Adipose tissue (tissue), 3 donors: ENCODE data around the gene PRIMPOL. TPM values are rescaled to one million over a fixed set of nuclear protein-coding genes. Genes with fewer than 3 reads are reported as not detected.

Experiments
- H3K27ac ChIP-seq: one replicate; pipeline ENCODE4 v1.5.1; 2013; ENCODE audit warnings: low read depth, low read length
- WGBS, 3 donors: extraction: QIAGEN DNeasy Blood & Tissue Kit; methylation state at CpG; one replicate each; pipeline ENCODE4 v1.1.7; 2013; 5-methylcytosine and 5-hydroxymethylcytosine counted together
- polyA plus RNA-seq, 3 donors: library from polyadenylated mRNA; stranded (reverse); fragments of 200-250 nt; gene quantifications; one replicate each; pipeline ENCODE4 v1.2.3, GENCODE V29; 2013
- donor health status: healthy with polysubstance abuse.
- donor health status: Bipolar disorder and iron deficiency.
- donor health status: healthy.

Gene PRIMPOL
- polyA plus RNA-seq, 3 donors, result 5.2 to 17.0 (median 6.4) TPM

- 77 to 94% (median 82%) methylated on average over 5 of the region's 5 CpGs for WGBS, 3 donors
- no peak overlapping the region for H3K27ac ChIP-seq
Observed at GRCh38 chr4:184693056-184693455, 43.5 kb downstream of the PRIMPOL start.

GRCh38 chr4:184694412-184694956 lies 44.9 kb downstream of the PRIMPOL start:
- no peak overlapping the region for H3K27ac ChIP-seq

GRCh38 chr4:184695178-184695896 lies 45.8 kb downstream of the PRIMPOL start:
- WGBS, 3 donors, result 77 to 89% (median 82%) methylated on average over 3 of the region's 3 CpGs
- H3K27ac ChIP-seq, result no peak overlapping the region

- H3K27ac ChIP-seq, result no peak overlapping the region
- WGBS, 3 donors, result 87 to 90% (median 89%) methylated on average over 3 of the region's 3 CpGs
Observed at GRCh38 chr4:184697956-184698355, 48.4 kb downstream of the PRIMPOL start.

- WGBS, 3 donors, result 95 to 99% (median 95%) methylated on average over 4 of the region's 4 CpGs
- H3K27ac ChIP-seq, result no peak overlapping the region
Observed at GRCh38 chr4:184699941-184700340, 50.4 kb downstream of the PRIMPOL start.

- no peak overlapping the region for H3K27ac ChIP-seq
- WGBS, 3 donors, result 95 to 99% (median 95%) methylated on average over 2 of the region's 2 CpGs
Observed at GRCh38 chr4:184702114-184702513, 52.6 kb downstream of the PRIMPOL start.

GRCh38 chr4:184705692-184706091 lies 56.2 kb downstream of the PRIMPOL start:
- no peak overlapping the region for H3K27ac ChIP-seq
- 82 to 92% (median 89%) methylated on average over 5 of the region's 5 CpGs for WGBS, 3 donors

GRCh38 chr4:184706453-184706852 lies 56.9 kb downstream of the PRIMPOL start:
- no peak overlapping the region for H3K27ac ChIP-seq
- 57 to 86% (median 78%) methylated on average over 1 of the region's 1 CpG for WGBS, 3 donors

GRCh38 chr4:184712322-184712721 lies 62.8 kb downstream of the PRIMPOL start:
- no peak overlapping the region for H3K27ac ChIP-seq

GRCh38 chr4:184713887-184714286 lies 64.3 kb downstream of the PRIMPOL start:
- WGBS, 3 donors, result 44 to 93% (median 91%) methylated on average over 2 of the region's 2 CpGs
- no peak overlapping the region for H3K27ac ChIP-seq

- H3K27ac ChIP-seq, result no peak overlapping the region
- WGBS, 3 donors, result 93 to 95% (median 93%) methylated on average over 4 of the region's 4 CpGs
Observed at GRCh38 chr4:184715526-184715925, 66.0 kb downstream of the PRIMPOL start.

- 88 to 100% (median 96%) methylated on average over 3 of the region's 3 CpGs for WGBS, 3 donors
- H3K27ac ChIP-seq, result no peak overlapping the region
Observed at GRCh38 chr4:184719407-184719806, 69.9 kb downstream of the PRIMPOL start.

GRCh38 chr4:184721254-184721653 lies 71.7 kb downstream of the PRIMPOL start:
- H3K27ac ChIP-seq, result no peak overlapping the region

- WGBS, 3 donors, result 33 to 75% (median 70%) methylated on average over 1 of the region's 1 CpG
Observed at GRCh38 chr4:184722798-184723197, 73.3 kb downstream of the PRIMPOL start.

GRCh38 chr4:184727430-184727829 lies 77.9 kb downstream of the PRIMPOL start:
- 83 to 97% (median 87%) methylated on average over 3 of the region's 3 CpGs for WGBS, 3 donors
- H3K27ac ChIP-seq, result no peak overlapping the region

More at GRCh38 chr4:184722798-184723197, 73.3 kb downstream of the PRIMPOL start:
- H3K27ac ChIP-seq, result no peak overlapping the region

- 60 to 86% (median 85%) methylated on average over 2 of the region's 2 CpGs for WGBS, 3 donors
- H3K27ac ChIP-seq, result no peak overlapping the region
Observed at GRCh38 chr4:184728858-184729257, 79.3 kb downstream of the PRIMPOL start.

GRCh38 chr4:184729946-184730345 lies 80.4 kb downstream of the PRIMPOL start:
- WGBS, 3 donors, result 71 to 79% (median 75%) methylated on average over 5 of the region's 5 CpGs
- no peak overlapping the region for H3K27ac ChIP-seq

GRCh38 chr4:184731056-184731455 lies 81.5 kb downstream of the PRIMPOL start:
- no peak overlapping the region for H3K27ac ChIP-seq
- WGBS, 3 donors, result 63 to 85% (median 83%) methylated on average over 6 of the region's 6 CpGs

- WGBS, 3 donors, result 64 to 68% (median 65%) methylated on average over 4 of the region's 4 CpGs
- no peak overlapping the region for H3K27ac ChIP-seq
Observed at GRCh38 chr4:184732126-184732525, 82.6 kb downstream of the PRIMPOL start.
